Measurements from ENCODE around the gene CIDEC.

GRCh38 chr3:9928158-9928557 lies 48.1 kb upstream of the CIDEC start:
- no peak for TF ChIP-seq POLR2A (IDR thresholded peaks at IDR 0.05; ENCODE audit: low read depth)
- no peak for TF ChIP-seq CTCF (IDR thresholded peaks at IDR 0.05)
- no peak for TF ChIP-seq EP300 (IDR thresholded peaks at IDR 0.05)

Measured in esophagus muscularis mucosa (tissue), 4 donors.